ENCODE results near the gene CFAP251. TPM values are rescaled to one million over a fixed set of nuclear protein-coding genes. Genes with fewer than 3 reads are reported as not detected.

The CFAP251 gene
- total and polyA plus RNA-seq, 12 donors: 0.52 to 4.6 (median 1.5) TPM

DNA sequence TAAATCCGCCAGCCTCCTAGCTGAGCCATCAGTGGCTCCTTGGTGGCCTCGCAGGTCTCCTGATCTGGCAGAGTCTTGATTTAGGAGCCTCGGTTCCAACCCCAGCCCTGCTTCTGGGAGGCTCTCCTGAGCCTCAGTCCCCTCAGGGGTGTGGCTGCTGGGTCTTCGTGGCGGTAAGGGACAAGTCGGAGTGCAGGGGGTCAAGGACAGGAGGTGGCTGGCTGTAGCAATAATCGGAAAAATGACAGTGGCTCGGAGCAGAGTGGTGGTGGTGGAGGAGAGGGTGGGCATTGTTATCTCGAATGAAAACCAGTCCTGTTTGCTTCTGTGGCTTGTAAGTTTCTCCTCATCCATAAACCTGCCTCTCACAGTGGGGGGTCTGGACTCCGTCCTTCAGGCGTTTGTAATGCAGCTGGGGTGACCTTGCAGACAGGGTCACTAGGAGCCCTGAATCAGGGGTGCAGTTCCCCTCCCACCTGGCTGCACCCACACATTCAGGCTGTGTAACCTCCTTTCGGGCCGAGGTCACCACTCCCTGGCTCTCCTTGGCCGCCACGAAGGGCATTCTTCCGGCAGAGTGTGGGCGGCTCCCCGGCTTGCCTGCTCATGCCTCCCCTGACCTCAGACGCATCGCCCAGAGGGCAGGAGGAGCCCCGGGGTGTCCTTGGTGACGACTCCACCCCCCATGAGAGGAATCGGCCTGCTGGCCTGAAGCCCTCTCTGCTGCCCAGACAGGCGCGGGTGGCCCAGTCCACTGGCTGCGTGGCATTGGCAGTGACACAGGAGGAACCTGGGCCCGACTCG, 111.4 kb downstream of the CFAP251 start:
- H3K4me3 ChIP-seq: no peak overlapping the region
- ATAC-seq (peak; percentile 60 to 85 (median 67)), DNase-seq (peak; percentile 44 to 59)
- H3K27me3 ChIP-seq: no peaks in the 10 kb centered on the region
- intact Hi-C loops (cut with DNase I): loop anchor here in 5 of 10 donors (5.0 to 10.0 kb wide), 6 partner anchors 65 to 1537 kb away; partner anchors contain the start of gene CFAP251 (in 2 of the 5)
- peaks cover 0 to 3% (median 0%) of the 10 kb centered on the region in 9 donors for H3K36me3 ChIP-seq
- peak overlapping the region; percentile 53 to 84 (median 76) for H3K27ac ChIP-seq
- H3K4me1 ChIP-seq: peaks cover 0 to 31% (median 20%) of the 10 kb centered on the region in 9 donors
- no peaks in the 10 kb centered on the region for H3K9me3 ChIP-seq
- WGBS, 2 donors: 55 to 67% methylated on average over 28 of the region's 28 CpGs
- no peak for TF ChIP-seq CTCF (IDR thresholded peaks at IDR 0.05)

DNA sequence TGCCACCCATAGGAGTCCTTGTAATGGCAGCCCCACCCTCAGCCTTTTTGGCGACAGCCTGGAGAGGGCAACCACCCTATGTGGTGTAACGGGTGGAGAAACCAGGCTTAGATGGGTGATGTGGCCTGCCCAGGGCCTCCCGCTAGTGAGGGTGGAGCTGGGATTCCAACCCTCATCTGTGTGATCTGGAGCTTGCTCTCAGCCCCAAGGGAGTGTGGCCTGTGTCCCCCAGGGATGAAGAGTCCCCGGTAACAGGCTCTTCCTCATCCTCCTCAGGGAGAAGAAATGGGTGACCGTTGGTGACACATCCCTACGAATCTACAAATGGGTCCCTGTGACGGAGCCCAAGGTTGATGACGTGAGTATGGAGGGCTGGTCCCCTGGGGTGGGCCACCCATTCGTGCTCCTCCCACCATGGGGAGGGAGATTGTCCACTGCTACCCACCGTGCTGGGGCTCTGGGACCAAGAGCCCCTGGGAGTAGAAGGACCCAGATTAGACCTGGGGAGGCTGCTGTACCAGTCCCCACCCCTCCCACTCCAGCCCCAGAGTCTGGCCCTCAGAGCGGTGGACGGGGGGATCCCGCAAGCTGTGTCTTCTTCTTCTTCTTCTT, 112.1 kb downstream of the CFAP251 start:
- Histone ChIP-seq H3K4me3 (no peak overlapping the region), H3K36me3 (peaks cover 0 to 9% (median 0%) of the 10 kb centered on the region in 9 donors), H3K9me3 (no peaks in the 10 kb centered on the region), H3K4me1 (peaks cover 0 to 33% (median 20%) of the 10 kb centered on the region in 9 donors), H3K27ac (peak overlapping the region; percentile 53 to 84 (median 76)), H3K27me3 (no peaks in the 10 kb centered on the region)
- peak in 3 of 8 donors; percentile 2 to 20 (median 14) for ATAC-seq
- TF ChIP-seq CTCF (IDR thresholded peaks at IDR 0.05): no peak
- WGBS, 2 donors: 89 to 93% methylated on average over 13 of the region's 13 CpGs
- DNase-seq: no peak
- intact Hi-C loops (cut with DNase I): loop anchor here in 2 of 10 donors (5.0 to 10.0 kb wide), 2 partner anchors 76 to 1537 kb away; no protein-coding TSS in a partner anchor

- peak; percentile 47 to 83 (median 66) for TF ChIP-seq CTCF (IDR thresholded peaks at IDR 0.05)
- peaks cover 0 to 33% (median 20%) of the 10 kb centered on the region in 9 donors for H3K4me1 ChIP-seq
- DNase-seq (peak in 1 of 2 donors; percentile 59), ATAC-seq (peak in 7 of 8 donors; percentile 16 to 41 (median 34))
- intact Hi-C loops (cut with DNase I): loop anchor here in 2 of 10 donors (5.0 to 10.0 kb wide), 2 partner anchors 77 to 1536 kb away; no protein-coding TSS in a partner anchor
- peaks cover 0 to 19% (median 9%) of the 10 kb centered on the region in 9 donors for H3K36me3 ChIP-seq
- WGBS, 2 donors: 69 to 70% methylated on average over 21 of the region's 21 CpGs
- no peaks in the 10 kb centered on the region for H3K27me3 ChIP-seq
- no peak overlapping the region for H3K4me3 ChIP-seq
- no peak overlapping the region for H3K27ac ChIP-seq
- no peaks in the 10 kb centered on the region for H3K9me3 ChIP-seq
Measured at GRCh38 chr12:122031342-122032216, 113.2 kb downstream of the CFAP251 start.

Data from heart right ventricle (tissue), 16 donors.